Thoracic aorta (tissue), 2 donors: ENCODE data around the gene IGF1R. TPM values are rescaled to one million over a fixed set of nuclear protein-coding genes. Genes with fewer than 3 reads are reported as not detected.

Experiments
- ATAC-seq: fragments of 150-250 bp; one replicate; pipeline ENCODE4 v1.8.0; 2017; ENCODE audit warnings: low read depth; ENCODE audit not compliant: insufficient number of reproducible peaks, low FRiP score
- DNase-seq: peaks from one replicate; pipeline ENCODE4 v3.0.0-alpha.2; 2020; ENCODE audit warnings: low spot score
- H3K27ac ChIP-seq, 2 donors: fragments of 200-600 bp; sonication (generic); 1 replicate in 1 of 2; 2 replicates in 1 of 2; pipeline ENCODE4 v1.5.1; 2016; ENCODE audit warnings: mild to moderate bottlenecking in 2 of 2, moderate library complexity in 2 of 2
- H3K27me3 ChIP-seq: fragments of 200-600 bp; sonication (generic); replicated peaks from 2 replicates; pipeline ENCODE4 v1.6.0; 2016; ENCODE audit warnings: mild to moderate bottlenecking; ENCODE audit not compliant: insufficient read depth
- H3K36me3 ChIP-seq: fragments of 200-600 bp; sonication (generic); one replicate; pipeline ENCODE4 v1.5.1; 2016
- H3K4me1 ChIP-seq, 2 donors: fragments of 200-600 bp; sonication (generic); 1 replicate in 1 of 2; 2 replicates in 1 of 2; pipeline versions ENCODE4 v1.5.1 to v1.6.0; 2016; ENCODE audit warnings: low read depth in 2 of 2, mild to moderate bottlenecking in 1 of 2; ENCODE audit not compliant: control insufficient read depth in 1 of 2
- H3K4me3 ChIP-seq: fragments of 200-600 bp; sonication (generic); 2 replicates; pipeline ENCODE4 v1.5.1; 2016; ENCODE audit warnings: mild to moderate bottlenecking
- H3K9me3 ChIP-seq: fragments of 200-600 bp; sonication (generic); 2 replicates; pipeline ENCODE4 v1.5.1; 2016
- total RNA-seq, 2 donors: library from RNA; depleted of rRNA; stranded (reverse); fragments of >200 nt; gene quantifications; one replicate each; pipeline versions ENCODE4 v1.1.0 to v1.2.3, GENCODE V29; 2016
- TF ChIP-seq, protein P1 (sequence below): fragments of 200-600 bp; sonication (generic); IDR thresholded peaks from one replicate; pipeline ENCODE4 v1.5.1; 2019; ENCODE audit warnings: antibody characterized with exemption

IGF1R gene
- total RNA-seq, 2 donors from 2014 or later: 127 to 159 TPM

DNA sequence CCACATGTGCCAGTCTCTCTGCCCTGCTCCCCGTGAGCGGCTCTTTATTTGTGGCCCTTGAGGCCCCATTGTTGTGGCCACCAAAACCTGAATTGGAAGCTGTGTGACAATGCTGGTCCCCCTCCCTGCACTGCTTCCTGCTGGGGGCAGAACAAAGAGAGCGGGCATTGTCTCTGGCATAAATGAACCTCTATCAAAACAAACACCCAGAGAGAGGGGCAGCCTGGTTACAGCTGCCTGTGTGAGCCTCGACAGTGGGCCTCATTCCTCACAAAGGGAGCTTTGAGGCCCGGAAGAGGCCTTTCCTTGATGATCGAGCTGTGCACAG lies 152.9 kb downstream of the IGF1R start:
- Histone ChIP-seq H3K27me3 (no peaks in the 10 kb centered on the region), H3K4me3 (peak overlapping the region; percentile 48), H3K36me3 (no peaks in the 10 kb centered on the region), H3K4me1 (peaks cover 28 to 71% of the 10 kb centered on the region in 2 donors), H3K27ac (peak overlapping the region; percentile 0 to 43), H3K9me3 (no peaks in the 10 kb centered on the region)
- no peak for ATAC-seq
- DNase-seq: no peak
- TF ChIP-seq, protein P1, sequence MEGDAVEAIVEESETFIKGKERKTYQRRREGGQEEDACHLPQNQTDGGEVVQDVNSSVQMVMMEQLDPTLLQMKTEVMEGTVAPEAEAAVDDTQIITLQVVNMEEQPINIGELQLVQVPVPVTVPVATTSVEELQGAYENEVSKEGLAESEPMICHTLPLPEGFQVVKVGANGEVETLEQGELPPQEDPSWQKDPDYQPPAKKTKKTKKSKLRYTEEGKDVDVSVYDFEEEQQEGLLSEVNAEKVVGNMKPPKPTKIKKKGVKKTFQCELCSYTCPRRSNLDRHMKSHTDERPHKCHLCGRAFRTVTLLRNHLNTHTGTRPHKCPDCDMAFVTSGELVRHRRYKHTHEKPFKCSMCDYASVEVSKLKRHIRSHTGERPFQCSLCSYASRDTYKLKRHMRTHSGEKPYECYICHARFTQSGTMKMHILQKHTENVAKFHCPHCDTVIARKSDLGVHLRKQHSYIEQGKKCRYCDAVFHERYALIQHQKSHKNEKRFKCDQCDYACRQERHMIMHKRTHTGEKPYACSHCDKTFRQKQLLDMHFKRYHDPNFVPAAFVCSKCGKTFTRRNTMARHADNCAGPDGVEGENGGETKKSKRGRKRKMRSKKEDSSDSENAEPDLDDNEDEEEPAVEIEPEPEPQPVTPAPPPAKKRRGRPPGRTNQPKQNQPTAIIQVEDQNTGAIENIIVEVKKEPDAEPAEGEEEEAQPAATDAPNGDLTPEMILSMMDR: no peak

DNA sequence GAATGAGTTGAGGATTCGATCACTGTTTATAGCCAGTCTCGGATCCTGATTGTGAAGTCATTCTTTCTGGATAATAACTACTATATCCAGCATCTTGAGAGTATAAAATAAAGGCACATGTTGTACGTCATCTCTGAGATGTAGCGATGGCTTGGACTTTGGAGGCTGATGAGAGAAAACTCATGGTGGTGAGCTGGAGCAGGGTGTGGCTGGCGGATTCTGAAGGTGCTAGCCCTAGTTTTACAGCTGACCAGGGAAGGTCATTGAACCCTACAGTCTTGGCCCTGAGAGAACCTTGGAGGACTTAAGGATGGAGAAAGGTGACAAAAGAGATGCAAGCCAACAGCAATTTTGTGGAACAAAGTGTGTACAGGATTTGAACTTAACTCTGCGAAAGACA lies 153.8 kb downstream of the IGF1R start:
- TF ChIP-seq, protein P1: no peak
- Histone ChIP-seq H3K9me3 (no peaks in the 10 kb centered on the region), H3K36me3 (no peaks in the 10 kb centered on the region), H3K4me1 (peaks cover 28 to 71% of the 10 kb centered on the region in 2 donors), H3K27ac (no peak overlapping the region), H3K4me3 (no peak overlapping the region), H3K27me3 (no peaks in the 10 kb centered on the region)
- DNase-seq (no peak), ATAC-seq (no peak)

DNA sequence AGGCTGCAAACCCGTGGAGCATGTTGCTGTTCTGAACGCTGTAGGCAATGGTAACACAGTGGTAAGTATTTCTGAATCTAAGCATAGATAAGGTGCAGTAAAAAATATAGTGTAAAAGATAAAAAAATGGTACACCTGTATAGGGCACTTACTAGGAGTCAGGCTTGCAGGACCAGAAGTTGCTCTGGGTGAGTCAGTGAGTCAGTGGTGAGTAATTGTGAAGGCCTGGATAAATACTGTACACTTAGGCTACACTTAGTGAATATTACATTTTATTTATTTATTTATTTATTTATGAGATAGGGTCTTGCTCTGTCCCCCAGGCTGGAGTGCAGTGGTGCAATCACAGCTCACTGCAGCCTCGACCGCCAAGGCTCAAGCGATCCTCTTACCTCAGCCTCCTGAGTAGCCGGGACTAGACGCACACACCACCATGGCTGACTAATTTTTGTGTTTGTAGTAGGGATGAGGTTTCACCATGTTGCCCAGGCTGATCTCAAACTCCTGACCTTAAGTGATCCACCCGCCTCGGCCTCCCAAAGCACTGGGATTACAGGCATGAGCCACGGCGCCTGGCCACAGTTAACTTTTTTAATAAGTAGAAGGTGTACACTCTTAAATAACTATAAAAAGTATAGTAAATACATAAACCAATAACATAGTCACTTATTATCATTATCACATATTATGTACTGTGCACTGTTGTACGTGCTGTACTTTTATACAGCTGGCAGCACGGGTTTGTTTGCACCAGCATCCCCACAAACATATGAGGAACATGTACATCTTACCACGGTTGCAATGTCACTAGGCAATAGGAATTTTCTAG lies 155.1 kb downstream of the IGF1R start:
- H3K27ac ChIP-seq: no peak overlapping the region
- H3K4me3 ChIP-seq: no peak overlapping the region
- no peaks in the 10 kb centered on the region for H3K9me3 ChIP-seq
- ATAC-seq (no peak), DNase-seq (no peak)
- TF ChIP-seq, protein P1: no peak
- H3K27me3 ChIP-seq: no peaks in the 10 kb centered on the region
- no peaks in the 10 kb centered on the region for H3K36me3 ChIP-seq
- H3K4me1 ChIP-seq: peaks cover 36 to 77% of the 10 kb centered on the region in 2 donors

DNA sequence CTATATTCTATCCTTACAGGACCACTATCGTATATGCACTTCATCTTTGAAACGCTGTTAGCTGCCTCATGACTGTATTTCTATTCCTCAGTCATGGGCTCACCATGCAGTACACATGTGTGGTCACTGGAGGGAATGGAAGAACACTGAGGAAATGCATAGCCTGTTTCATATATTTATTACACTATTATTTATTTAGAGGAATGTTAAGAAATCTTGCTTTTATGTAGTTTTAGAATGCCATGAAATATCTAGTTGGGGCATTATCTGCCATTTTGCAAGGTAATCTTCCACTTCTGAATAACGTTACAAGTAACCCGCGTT lies 155.7 kb downstream of the IGF1R start:
- H3K4me3 ChIP-seq: no peak overlapping the region
- peaks cover 36 to 77% of the 10 kb centered on the region in 2 donors for H3K4me1 ChIP-seq
- H3K27ac ChIP-seq: no peak overlapping the region
- DNase-seq: no peak
- TF ChIP-seq, protein P1: peak; percentile 15
- H3K36me3 ChIP-seq: no peaks in the 10 kb centered on the region
- ATAC-seq: no peak
- H3K9me3 ChIP-seq: no peaks in the 10 kb centered on the region
- H3K27me3 ChIP-seq: no peaks in the 10 kb centered on the region

DNA sequence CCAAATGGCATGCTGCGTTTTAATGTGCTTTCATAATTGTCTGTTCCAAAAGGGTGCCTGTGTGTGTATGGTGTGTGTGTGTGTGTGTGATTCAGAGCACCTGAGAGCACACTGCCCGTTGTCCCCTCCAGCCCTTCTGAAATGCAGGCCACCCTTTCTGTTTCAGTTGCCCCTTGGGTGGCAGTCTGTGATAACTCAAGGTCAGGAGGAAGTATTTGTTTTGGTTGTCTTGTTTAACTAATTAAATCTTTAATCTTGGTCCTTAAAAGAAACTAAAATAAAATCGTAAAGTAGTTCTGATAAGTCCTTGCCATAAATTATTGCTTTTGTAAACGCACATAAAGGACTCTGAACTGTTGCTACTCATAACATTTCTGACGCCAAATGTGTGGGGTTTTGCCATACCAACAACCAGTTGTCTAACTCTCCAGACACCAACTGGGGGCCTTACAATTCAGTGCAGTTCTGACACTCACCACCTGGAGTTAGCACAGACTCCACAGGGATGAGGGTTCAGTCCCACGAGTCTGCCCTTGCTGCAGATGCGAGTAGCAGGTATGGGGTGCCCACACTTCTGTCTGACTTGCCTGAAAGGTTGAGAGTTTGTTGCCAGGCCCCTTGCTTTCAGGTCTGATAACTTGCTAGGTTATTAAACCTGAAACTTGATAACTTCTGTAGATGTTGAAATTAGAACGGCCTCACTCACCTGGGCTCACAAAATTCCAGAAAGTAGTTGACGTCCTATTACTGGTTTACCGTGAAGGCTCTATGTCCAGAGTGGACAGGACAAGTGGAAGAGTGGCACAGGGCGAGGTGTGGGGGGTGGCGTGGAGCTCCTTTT lies 157.3 kb downstream of the IGF1R start:
- H3K36me3 ChIP-seq: no peaks in the 10 kb centered on the region
- H3K4me3 ChIP-seq: no peak overlapping the region
- no peaks in the 10 kb centered on the region for H3K27me3 ChIP-seq
- ATAC-seq (no peak), DNase-seq (no peak)
- TF ChIP-seq, protein P1: peak; percentile 27
- peaks cover 27 to 71% of the 10 kb centered on the region in 2 donors for H3K4me1 ChIP-seq
- no peak overlapping the region for H3K27ac ChIP-seq
- no peaks in the 10 kb centered on the region for H3K9me3 ChIP-seq
